PFSK-1 (cell line): ENCODE measurements around the gene ZFTA.

ENCODE experiments used
- FOXP2 ChIP-seq: optimal IDR thresholded peaks from 2 replicates; pipeline ENCODE3; 2011; ENCODE audit warnings: borderline replicate concordance, control low read depth, inconsistent platforms; ENCODE audit not compliant: insufficient read depth; ENCODE audit errors: extremely low read length, extremely low read depth
- POLR2AphosphoS5 ChIP-seq: IDR thresholded peaks from 2 replicates; pipeline ENCODE4 v1.6.1; 2012; ENCODE audit warnings: low read depth, mild to moderate bottlenecking, control low read depth, low read length, moderate library complexity
- SIN3A ChIP-seq: IDR thresholded peaks from 2 replicates; pipeline ENCODE4 v1.6.1; 2012; ENCODE audit warnings: mild to moderate bottlenecking, low read length, moderate library complexity, borderline replicate concordance; ENCODE audit not compliant: insufficient read depth
- TAF1 ChIP-seq: IDR thresholded peaks from 2 replicates; pipeline ENCODE4 v1.6.1; 2012; ENCODE audit warnings: low read length, control low read depth, borderline replicate concordance; ENCODE audit not compliant: insufficient read depth
- TF ChIP-seq, protein P1 (sequence below), 2 experiments: IDR thresholded peaks; 2 replicates each; pipeline versions ENCODE4 v1.6.1 to v1.8.0; 2011 to 2012; ENCODE audit warnings: low read depth in 2 of 2, low read length in 2 of 2, control low read depth in 1 of 2, inconsistent platforms in 1 of 2, mild to moderate bottlenecking in 1 of 2, moderate library complexity in 1 of 2; ENCODE audit not compliant: insufficient read depth in 1 of 2

The ZFTA gene

DNA sequence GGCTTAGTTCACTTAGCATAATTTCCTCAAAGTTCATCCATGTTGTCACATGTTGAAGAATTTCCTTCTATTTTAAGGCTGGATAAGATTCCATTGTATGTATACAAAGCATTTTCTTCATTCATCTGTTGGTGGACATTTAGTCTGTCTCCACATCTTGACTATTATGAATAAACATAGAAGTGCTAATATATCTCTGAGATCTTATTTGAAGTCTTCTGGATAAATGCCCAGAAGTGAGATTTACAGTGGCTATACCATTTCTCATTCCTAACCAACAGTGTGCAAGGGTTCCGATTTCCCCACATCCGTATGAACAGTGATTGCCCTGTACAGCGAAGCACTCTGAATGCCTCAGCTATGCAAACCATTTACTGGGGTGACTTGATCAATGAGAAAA lies 6.6 kb upstream of the ZFTA start:
- no peak for TF ChIP-seq FOXP2
- TF ChIP-seq TAF1, result no peak
- TF ChIP-seq SIN3A, result no peak
- no peak for TF ChIP-seq POLR2AphosphoS5
- TF ChIP-seq, protein P1, sequence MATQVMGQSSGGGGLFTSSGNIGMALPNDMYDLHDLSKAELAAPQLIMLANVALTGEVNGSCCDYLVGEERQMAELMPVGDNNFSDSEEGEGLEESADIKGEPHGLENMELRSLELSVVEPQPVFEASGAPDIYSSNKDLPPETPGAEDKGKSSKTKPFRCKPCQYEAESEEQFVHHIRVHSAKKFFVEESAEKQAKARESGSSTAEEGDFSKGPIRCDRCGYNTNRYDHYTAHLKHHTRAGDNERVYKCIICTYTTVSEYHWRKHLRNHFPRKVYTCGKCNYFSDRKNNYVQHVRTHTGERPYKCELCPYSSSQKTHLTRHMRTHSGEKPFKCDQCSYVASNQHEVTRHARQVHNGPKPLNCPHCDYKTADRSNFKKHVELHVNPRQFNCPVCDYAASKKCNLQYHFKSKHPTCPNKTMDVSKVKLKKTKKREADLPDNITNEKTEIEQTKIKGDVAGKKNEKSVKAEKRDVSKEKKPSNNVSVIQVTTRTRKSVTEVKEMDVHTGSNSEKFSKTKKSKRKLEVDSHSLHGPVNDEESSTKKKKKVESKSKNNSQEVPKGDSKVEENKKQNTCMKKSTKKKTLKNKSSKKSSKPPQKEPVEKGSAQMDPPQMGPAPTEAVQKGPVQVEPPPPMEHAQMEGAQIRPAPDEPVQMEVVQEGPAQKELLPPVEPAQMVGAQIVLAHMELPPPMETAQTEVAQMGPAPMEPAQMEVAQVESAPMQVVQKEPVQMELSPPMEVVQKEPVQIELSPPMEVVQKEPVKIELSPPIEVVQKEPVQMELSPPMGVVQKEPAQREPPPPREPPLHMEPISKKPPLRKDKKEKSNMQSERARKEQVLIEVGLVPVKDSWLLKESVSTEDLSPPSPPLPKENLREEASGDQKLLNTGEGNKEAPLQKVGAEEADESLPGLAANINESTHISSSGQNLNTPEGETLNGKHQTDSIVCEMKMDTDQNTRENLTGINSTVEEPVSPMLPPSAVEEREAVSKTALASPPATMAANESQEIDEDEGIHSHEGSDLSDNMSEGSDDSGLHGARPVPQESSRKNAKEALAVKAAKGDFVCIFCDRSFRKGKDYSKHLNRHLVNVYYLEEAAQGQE (IDR thresholded peaks at IDR 0.05; ENCODE audit: insufficient read depth in 1 of 2, low read depth in 2 of 2, low read length in 2 of 2), result no peak

DNA sequence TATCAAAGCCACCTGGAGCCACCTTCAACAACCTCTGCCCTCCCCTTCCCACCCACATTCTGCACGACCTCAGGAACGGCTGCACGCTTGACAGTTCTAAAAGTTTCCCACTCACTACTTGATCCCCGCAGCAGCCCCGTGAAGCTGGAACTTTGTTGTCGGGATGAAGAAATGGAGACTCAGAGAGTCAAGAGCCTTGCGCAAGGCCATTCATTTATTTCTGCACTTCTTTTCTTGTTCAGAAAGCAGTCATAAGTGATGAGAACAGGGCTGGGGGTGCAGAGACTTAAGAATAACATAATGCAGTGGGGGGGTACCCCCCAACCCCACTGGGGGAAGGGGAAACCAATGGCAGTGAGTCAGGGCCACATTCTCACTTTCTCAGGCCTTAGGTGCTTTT lies 2.2 kb upstream of the ZFTA start:
- TF ChIP-seq FOXP2 (no peak), TAF1 (no peak)
- TF ChIP-seq, protein P1 (IDR thresholded peaks at IDR 0.05; ENCODE audit: insufficient read depth in 1 of 2, low read depth in 2 of 2, low read length in 2 of 2), result no peak

DNA sequence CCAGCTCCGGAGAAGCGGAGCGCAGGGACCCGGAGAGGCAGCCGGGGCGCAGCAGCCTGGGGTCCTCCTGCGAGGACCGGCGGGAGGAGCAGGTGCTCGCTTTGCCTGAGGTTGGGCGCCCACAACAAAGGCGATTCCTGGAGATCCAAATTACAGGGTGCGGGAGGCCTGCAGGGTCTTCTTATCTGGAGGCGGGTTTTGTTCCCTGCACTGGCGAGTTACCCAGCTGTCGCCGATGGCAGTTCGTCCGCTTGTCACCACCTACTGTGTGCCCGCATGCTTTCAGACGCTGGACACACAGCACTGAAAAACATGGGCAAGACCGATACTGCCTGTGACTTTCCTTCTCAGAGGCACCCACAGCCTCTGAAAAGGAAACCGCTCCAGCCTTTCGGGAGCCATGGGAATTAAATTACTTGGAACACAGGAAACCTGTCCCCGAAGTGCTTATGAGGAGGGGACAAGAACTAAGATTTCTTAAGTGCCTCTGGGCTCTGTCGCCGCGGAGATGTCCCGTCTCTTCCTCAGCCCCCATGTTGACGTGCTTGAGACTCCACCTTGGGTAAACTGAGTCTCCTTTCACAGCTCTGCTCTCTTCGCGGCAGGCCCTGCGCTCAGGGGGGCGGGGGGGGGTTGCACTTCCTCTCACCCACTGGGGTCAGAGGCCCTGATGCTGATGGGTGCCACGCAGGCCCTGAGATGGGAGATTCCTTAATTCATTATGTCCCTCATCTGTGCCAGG lies 1.3 kb upstream of the ZFTA start:
- TF ChIP-seq FOXP2 (no peak), POLR2AphosphoS5 (no peak), TAF1 (no peak), SIN3A (no peak)
- TF ChIP-seq, protein P1 (IDR thresholded peaks at IDR 0.05; ENCODE audit: insufficient read depth in 1 of 2, low read depth in 2 of 2, low read length in 2 of 2), result no peak

DNA sequence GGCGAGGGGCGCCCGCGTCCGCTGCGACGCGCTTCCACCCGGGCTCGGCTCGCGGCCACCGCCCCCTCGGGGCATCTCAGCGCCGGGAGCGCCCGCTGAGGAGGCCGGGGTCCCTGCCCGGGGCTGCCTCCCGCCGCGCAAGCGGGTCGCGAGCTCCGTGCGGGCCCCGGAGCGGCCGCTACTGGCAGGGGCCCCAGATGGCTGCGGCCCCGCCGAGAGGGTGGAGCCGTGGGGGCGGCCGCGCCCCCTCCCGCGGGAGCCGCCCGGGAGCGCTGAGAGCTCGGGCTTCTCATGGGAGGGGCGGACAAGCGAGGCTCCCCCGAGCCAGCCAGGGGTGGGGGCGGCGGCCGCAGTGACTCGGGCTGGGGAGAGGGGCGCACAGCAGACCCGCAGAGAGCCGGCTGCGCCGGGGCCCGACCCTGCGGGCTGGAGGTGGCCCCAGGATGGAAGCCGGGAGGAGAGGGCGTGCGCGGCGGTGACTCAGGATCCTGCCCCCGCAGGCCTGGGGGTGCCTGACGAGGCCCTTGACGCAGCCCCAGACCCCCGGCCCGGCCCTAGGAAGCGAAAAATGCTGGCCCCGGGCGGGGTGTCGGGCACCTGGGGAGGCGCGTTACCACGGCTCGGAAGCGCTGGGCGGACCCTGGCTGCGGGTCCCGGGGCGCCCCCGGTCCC lies 603 bp upstream of the ZFTA start:
- TF ChIP-seq, protein P1 (IDR thresholded peaks at IDR 0.05; ENCODE audit: insufficient read depth in 1 of 2, low read depth in 2 of 2, low read length in 2 of 2), result no peak
- TF ChIP-seq FOXP2 (no peak), POLR2AphosphoS5 (no peak; the same call in 1 of the 2 replicates), TAF1 (no peak)
